ENCODE measurements around the gene APBA1.

The APBA1 gene

DNA sequence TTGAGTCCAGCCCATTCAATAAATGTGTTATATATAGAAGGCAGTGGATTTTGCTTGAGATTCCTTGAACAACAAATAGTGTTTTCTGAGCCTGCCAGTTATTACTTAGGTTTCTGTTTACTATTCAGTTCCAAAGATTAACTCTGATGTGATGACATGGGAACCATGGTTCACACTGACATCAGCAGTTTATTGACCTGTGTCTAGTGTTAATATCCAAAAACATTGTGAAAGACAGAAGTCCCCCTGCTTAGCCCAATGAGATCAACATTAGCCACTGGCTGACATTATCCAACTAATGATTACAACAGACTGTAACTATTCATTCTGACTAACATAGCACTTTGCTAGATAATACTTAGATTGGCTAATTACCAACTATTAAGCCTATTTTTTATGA, 14.9 kb downstream of the APBA1 start:
- DNase-seq (ENCODE audit: low spot score): no peak

GRCh38 chr9:69655065-69655464, 17.1 kb downstream of the APBA1 start:
- no peak for DNase-seq (ENCODE audit: low spot score)

DNA sequence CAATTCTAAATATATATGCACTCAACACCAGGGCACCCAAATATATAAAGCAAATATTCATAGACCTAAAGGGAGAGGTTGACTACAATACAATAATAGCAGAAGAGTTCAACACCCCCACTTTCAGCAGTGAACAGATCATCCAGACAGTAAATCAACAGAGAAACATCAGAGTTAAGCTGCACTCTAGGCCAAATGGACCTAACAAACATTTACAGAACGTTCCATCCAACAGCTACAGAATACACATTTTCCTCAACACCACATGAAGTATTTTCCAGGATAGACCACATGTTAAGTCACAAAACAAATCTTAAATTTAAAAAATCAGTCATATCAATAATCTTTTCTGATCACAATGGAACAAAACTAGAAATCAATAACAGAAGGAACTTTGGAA, 18.9 kb downstream of the APBA1 start:
- DNase-seq (ENCODE audit: low spot score): no peak

DNA sequence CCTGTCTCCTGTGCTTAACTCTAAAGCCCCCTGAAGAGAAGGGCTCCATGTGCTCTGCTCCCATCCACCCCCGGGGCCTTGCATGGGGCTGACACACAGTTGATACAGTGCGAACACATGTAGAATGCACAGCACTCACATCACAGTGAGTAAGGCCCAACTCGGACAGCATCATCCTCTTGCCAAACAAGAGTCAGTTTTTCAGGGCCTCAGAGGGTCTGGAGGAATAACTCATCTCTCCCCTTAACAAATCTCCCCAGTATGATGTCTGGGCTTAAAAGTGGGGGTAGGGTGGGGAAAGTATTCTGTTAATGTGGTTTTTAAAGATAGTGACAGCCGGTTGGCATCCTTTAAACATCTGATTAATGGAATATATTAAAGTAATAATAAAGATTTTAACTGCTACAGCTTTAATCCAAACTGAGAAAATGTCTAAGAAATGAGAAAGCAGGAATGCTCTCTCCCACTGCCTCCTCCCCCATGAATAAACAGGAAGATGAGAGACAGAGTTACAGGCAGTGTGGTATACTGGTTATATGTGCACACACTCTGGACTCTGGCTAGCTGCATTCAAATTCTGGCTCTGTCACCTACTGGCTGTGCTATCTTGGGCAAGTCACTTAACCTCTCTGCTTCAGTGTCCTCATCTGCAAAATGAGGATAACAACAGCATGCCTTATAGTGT, 22.5 kb downstream of the APBA1 start:
- DNase-seq (ENCODE audit: low spot score): no peak

GRCh38 chr9:69647804-69648203, 24.4 kb downstream of the APBA1 start:
- DNase-seq (ENCODE audit: low spot score): no peak

DNA sequence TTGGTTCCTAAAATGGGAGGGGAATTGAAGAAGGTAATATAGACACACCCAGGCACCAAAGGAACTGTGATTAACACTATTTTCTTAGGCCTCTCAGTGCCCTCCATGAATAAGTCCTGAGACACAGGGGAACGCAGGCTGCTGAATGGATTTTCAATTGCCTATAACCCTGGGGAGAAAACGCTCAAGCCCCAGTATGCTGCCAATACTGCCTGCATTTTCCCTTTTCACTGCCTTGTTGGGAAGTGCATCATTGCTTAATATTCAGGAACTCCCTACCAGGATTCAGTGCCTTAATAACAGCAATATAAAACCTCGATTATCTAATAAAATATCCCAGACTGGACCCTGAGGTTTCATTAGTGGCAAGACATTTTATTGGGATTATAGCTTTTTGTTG, 25.4 kb downstream of the APBA1 start:
- DNase-seq (ENCODE audit: low spot score): no peak

GRCh38 chr9:69645488-69645887, 26.7 kb downstream of the APBA1 start:
- no peak for DNase-seq (ENCODE audit: low spot score)

GRCh38 chr9:69643098-69643497, 29.1 kb downstream of the APBA1 start:
- DNase-seq (ENCODE audit: low spot score): no peak

DNA sequence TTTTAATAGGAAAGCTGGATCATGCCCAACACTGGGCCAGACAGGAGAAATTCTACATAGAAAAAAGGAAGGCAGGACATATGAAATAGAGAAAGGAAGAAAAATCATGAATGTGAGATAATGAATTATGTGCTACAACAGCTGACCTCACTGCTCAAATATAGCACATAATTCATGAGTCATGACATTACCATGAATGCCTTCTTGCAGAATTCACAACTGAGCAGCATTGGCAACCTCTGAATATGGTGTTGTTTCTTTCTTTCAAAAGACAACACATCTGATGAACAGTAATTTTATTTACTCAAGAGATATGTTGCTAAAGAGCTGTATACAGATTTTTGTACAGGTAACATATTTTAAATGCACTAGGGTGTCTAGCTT, 34.4 kb downstream of the APBA1 start:
- DNase-seq (ENCODE audit: low spot score): no peak

- no peak for DNase-seq (ENCODE audit: low spot score)
Measured at GRCh38 chr9:69637193-69637816, 34.9 kb downstream of the APBA1 start.

GRCh38 chr9:69633716-69634115, 38.5 kb downstream of the APBA1 start:
- DNase-seq (ENCODE audit: low spot score): no peak

DNA sequence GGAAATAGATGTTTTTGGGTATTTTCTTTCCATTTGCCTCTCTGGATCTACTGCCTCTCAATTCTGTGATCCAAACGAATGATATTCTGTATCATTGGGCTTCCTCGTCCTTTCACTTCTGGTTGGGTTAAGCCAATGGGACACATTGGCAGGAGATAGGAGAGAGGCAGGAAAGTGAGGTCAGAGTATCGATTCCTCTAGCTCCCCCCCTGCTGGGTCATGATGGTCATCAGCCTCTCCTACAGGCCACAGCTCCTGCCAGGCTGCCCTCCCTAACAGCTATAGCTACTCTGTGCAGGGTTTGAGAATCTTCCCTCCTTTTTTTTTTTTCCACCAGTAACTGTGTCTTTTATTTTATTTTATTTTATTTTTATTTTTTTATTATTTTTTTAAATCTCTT, 39.4 kb downstream of the APBA1 start:
- no peak for DNase-seq (ENCODE audit: low spot score)

DNA sequence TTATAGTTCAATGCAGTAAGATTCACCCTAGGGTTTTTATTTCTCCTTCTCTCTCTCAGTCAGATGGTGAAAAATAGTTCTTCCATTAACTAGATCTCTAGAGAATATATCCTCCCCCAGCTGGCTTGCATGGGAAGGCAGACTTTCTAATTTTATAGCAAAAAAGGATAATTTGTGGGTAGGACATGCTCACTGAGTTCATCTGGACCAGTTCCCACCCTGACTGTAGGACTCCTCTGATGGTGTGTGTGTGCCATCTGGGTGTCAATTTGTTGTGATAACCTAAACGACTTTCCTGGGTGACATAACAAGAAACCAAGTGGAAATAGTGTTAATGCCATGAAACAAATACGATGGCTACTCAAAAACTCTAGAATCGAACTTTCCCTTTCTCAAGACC, 44.9 kb downstream of the APBA1 start:
- DNase-seq (ENCODE audit: low spot score): no peak

DNA sequence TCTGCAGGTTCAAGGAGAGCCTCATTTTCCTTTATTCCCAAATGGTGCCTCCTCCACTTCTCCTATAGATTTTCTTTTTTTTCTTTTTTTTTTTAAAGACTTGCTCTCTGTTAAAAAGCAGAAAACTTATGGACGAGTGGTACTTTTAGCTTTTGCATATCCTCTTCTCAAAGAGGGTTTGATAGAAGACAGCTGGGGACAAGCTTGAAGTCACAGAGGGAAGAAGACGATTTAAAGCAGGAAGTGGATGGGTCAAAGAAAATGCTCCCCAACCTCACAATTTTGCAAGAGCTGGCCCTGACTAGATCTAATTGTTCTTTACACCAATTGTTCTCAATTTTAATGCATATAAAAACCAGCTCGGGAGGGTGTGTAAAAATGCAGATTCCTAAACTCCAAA, 48.9 kb downstream of the APBA1 start:
- DNase-seq (ENCODE audit: low spot score): no peak

DNA sequence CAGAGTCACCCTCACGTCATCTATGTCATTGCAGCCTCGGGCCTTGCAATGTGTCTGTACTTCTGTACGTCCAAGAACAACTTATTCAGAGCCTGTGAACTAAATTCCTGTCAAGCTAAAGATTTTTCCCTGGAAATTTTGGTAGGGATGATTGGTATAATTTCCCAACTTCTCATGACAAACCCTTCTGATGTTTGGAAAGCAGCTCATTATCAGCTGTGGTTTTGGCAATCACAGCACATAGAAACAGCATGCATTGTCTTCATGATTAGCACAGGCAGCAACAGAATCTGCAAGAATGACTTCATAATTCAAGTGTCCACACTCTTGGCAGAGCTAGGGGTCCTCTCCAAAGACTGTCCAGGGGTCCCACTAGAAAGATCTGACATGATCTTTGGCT, 49.5 kb downstream of the APBA1 start:
- DNase-seq (ENCODE audit: low spot score): no peak

DNA sequence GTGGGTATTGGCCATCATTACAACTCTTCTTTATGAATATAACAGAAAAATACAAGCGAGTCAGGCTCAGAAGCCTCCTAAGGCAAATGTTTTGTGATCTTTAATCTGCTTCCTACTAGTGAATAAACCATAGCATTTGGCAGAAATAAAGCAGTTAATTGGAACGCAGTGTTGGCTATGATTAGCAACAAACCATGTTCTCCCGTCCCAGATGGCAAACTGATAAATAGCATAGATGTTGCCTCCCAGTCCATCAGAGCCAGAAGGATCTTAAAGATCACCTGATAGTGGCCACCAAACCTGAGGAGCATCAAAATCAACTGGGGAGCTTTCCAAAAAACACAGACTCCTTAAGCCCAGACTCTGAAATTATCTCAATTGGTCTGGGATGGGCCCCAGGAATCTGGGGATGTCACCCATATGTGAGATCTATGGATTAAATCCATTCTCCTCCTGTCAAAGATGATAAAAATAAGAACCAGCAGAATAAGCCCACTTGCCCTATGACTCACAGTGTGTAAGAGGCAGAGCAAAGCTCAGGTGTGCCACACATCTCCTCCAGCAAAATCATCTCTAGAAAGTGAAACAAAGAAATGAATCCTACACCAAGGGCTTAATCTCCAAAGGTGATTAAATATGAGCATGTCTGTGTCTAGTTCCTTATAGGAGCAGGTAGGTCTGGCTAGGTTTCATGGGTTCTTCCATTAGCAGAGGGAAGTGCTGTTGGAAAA, 50.3 kb downstream of the APBA1 start:
- DNase-seq (ENCODE audit: low spot score): no peak

GRCh38 chr9:69620731-69621130, 51.4 kb downstream of the APBA1 start:
- no peak for DNase-seq (ENCODE audit: low spot score)

- DNase-seq (ENCODE audit: low spot score): no peak
Measured at GRCh38 chr9:69619233-69619632, 52.9 kb downstream of the APBA1 start.

DNA sequence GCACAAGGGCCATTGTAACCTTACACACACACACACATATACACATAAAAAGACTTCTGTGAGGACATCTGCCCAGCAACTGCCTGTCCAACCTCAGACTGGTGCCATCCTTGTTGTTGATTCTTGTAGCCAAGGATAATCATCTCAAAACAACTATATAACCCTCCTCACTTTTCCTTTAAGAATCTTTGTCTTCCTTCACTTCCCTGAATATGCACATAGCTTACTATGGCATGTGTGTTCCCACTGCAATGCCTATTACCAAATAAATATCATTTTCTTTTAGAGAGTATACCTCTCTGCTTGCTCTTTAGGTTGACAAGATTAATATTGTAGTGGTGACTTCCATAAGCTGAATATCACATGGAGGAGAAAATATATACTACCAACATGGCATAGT, 55.2 kb downstream of the APBA1 start:
- DNase-seq (ENCODE audit: low spot score): no peak

DNA sequence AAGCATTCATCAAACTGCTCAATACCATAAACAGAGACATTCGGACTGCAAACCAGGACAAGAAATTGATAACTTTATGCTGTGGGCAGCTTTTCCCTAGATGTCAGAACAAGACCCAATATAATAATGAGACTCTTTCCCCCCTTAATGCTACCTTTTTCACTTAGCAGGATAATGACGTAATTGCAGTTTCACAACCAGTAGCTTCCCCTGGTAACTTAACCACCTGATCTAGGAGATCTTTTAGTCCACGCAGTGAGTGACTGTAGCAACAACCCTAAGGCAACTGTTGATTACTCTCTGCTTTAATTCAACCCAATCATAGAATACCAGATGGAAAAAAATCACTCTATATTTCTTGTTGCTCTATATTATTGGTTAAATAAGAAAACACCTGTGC, 56.3 kb downstream of the APBA1 start:
- DNase-seq (ENCODE audit: low spot score): no peak

GRCh38 chr9:69611221-69611620, 61.0 kb downstream of the APBA1 start:
- DNase-seq (ENCODE audit: low spot score): no peak

GRCh38 chr9:69609156-69609555, 63.0 kb downstream of the APBA1 start:
- DNase-seq (ENCODE audit: low spot score): no peak

- no peak for DNase-seq (ENCODE audit: low spot score)
Measured at GRCh38 chr9:69606089-69606488, 66.1 kb downstream of the APBA1 start.

- no peak for DNase-seq (ENCODE audit: low spot score)
Measured at GRCh38 chr9:69605406-69605805, 66.8 kb downstream of the APBA1 start.
